ENCODE results near the gene CYTH3. TPM values are rescaled to one million over a fixed set of nuclear protein-coding genes. Genes with fewer than 3 reads are reported as not detected.

Gene CYTH3
- total RNA-seq, 4 donors from 2014 or later, result 41.0 to 75.5 (median 56.7) TPM

- WGBS, 2 donors, result 96 to 97% methylated on average over 5 of the region's 5 CpGs
Observed at GRCh38 chr7:6279937-6280336, 7.5 kb upstream of the CYTH3 start.

DNA sequence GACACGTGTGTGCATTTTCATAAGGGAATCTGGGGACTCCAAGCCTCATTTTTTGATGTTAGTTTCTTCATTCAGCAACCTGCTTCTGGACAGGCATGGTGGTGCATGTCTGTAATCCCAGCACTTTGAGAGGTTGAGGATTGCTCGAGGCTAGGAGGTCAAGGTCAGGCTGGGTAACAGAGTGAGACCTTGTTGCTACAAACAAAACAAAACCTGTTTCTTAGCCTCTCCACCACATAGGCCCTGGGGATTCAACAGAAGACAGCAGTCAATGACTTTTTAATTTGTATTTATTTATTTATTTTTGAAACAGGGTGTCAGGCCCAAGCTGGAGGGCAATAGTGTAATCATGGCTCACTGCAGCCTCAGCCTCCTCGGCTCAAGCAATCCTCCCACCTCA is 6.9 kb upstream of the CYTH3 start:
- TF ChIP-seq POLR2A (IDR thresholded peaks at IDR 0.05), result no peak
- TF ChIP-seq, protein P1, sequence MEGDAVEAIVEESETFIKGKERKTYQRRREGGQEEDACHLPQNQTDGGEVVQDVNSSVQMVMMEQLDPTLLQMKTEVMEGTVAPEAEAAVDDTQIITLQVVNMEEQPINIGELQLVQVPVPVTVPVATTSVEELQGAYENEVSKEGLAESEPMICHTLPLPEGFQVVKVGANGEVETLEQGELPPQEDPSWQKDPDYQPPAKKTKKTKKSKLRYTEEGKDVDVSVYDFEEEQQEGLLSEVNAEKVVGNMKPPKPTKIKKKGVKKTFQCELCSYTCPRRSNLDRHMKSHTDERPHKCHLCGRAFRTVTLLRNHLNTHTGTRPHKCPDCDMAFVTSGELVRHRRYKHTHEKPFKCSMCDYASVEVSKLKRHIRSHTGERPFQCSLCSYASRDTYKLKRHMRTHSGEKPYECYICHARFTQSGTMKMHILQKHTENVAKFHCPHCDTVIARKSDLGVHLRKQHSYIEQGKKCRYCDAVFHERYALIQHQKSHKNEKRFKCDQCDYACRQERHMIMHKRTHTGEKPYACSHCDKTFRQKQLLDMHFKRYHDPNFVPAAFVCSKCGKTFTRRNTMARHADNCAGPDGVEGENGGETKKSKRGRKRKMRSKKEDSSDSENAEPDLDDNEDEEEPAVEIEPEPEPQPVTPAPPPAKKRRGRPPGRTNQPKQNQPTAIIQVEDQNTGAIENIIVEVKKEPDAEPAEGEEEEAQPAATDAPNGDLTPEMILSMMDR (IDR thresholded peaks at IDR 0.05), result no peak
- no peak overlapping the region for H3K27ac ChIP-seq
- H3K27me3 ChIP-seq, result no peaks in the 10 kb centered on the region
- H3K36me3 ChIP-seq, result no peaks in the 10 kb centered on the region
- H3K4me1 ChIP-seq, result no peaks in the 10 kb centered on the region
- DNase-seq, result no peak
- intact Hi-C loops (cut with DNase I), result loop anchor here (10.0 kb wide), 1 partner anchor 105 kb away; no protein-coding TSS in a partner anchor
- H3K9me3 ChIP-seq, result no peaks in the 10 kb centered on the region
- WGBS, 2 donors, result 62% methylated on average over 3 of the region's 3 CpGs
- H3K4me3 ChIP-seq (replicated peaks in 1 of 3), result no peak overlapping the region

More at GRCh38 chr7:6279937-6280336, 7.5 kb upstream of the CYTH3 start:
- Histone ChIP-seq H3K9me3 (no peaks in the 10 kb centered on the region), H3K4me3 (replicated peaks in 1 of 3) (no peak overlapping the region), H3K4me1 (no peaks in the 10 kb centered on the region), H3K27me3 (no peaks in the 10 kb centered on the region), H3K36me3 (no peaks in the 10 kb centered on the region), H3K27ac (no peak overlapping the region)
- intact Hi-C loops (cut with DNase I), result loop anchor here (10.0 kb wide), 1 partner anchor 105 kb away; no protein-coding TSS in a partner anchor
- no peak for DNase-seq
- no peak for TF ChIP-seq POLR2A (IDR thresholded peaks at IDR 0.05)
- TF ChIP-seq, protein P1 (IDR thresholded peaks at IDR 0.05), result no peak

DNA sequence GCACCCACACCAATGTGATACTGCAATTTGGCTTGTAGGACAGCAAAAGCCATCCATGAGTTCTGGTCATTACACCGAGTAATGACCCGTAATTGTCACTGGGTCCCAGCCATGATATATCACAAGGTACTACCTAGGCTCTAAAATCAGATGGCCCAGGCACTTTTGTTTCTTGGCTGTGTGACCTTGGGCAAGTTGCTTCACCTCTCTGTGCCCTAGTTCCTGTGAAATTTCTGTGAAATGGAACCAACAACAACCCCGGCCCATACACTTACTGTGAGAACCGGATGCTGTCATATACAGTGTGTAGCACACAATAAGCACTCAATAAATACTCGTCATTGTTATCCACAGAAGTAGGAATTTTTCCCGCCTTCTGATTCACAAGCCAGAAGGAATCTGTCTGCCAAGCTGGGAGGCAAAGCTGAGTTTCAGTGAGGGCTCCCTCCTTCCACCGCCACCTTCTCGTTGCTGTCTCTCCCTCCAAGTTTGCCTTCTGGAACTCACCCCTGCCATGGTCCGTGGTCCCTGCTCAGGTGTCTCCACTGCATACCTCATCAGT is 6.4 kb upstream of the CYTH3 start:
- DNase-seq, result no peak
- Histone ChIP-seq H3K4me1 (no peaks in the 10 kb centered on the region), H3K27me3 (no peaks in the 10 kb centered on the region), H3K36me3 (no peaks in the 10 kb centered on the region), H3K27ac (no peak overlapping the region), H3K9me3 (no peaks in the 10 kb centered on the region), H3K4me3 (replicated peaks in 1 of 3) (no peak overlapping the region)
- intact Hi-C loops (cut with DNase I), result loop anchor here (10.0 kb wide), 1 partner anchor 104 kb away; no protein-coding TSS in a partner anchor
- 94 to 95% methylated on average over 7 to 9 of the region's 9 CpGs for WGBS, 2 donors
- no peak for TF ChIP-seq POLR2A (IDR thresholded peaks at IDR 0.05)
- TF ChIP-seq, protein P1 (IDR thresholded peaks at IDR 0.05), result no peak

DNA sequence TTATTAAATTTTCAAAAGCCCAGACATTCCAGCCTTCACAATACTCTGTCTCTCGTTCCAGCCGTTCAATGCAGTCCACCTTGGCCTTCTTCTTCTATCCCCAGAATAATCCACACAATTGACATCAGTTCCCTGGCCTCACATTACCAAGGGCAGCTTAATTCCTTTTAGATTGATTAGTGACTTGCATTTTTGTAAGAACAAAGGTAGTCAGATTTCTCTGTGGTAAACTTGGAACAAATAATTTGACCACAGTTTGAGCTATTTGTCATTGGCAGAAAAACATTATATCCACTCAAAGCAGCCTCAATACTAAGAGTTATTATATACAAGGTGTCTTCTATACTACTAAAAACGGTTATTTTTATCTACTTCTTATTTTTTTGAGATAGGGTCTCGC is 5.1 kb upstream of the CYTH3 start:
- WGBS, 2 donors, result 89 to 90% methylated on average over 4 of the region's 4 CpGs
- no peak overlapping the region for H3K4me3 ChIP-seq (replicated peaks in 1 of 3)
- no peaks in the 10 kb centered on the region for H3K36me3 ChIP-seq
- H3K4me1 ChIP-seq, result peaks cover 0 to 8% of the 10 kb centered on the region in 2 donors
- intact Hi-C loops (cut with DNase I), result loop anchor here (10.0 kb wide), 1 partner anchor 103 kb away; no protein-coding TSS in a partner anchor
- no peaks in the 10 kb centered on the region for H3K27me3 ChIP-seq
- no peaks in the 10 kb centered on the region for H3K9me3 ChIP-seq
- H3K27ac ChIP-seq, result no peak overlapping the region
- no peak for TF ChIP-seq POLR2A (IDR thresholded peaks at IDR 0.05)
- TF ChIP-seq, protein P1 (IDR thresholded peaks at IDR 0.05), result no peak
- DNase-seq, result no peak

GRCh38 chr7:6276911-6277408 is 4.5 kb upstream of the CYTH3 start:
- Histone ChIP-seq H3K27ac (no peak overlapping the region), H3K9me3 (no peaks in the 10 kb centered on the region), H3K4me3 (replicated peaks in 1 of 3) (no peak overlapping the region), H3K27me3 (no peaks in the 10 kb centered on the region), H3K4me1 (peaks cover 0 to 8% of the 10 kb centered on the region in 2 donors), H3K36me3 (no peaks in the 10 kb centered on the region)
- 77 to 80% methylated on average over 9 of the region's 9 CpGs for WGBS, 2 donors
- no peak for TF ChIP-seq POLR2A (IDR thresholded peaks at IDR 0.05)
- TF ChIP-seq, protein P1 (IDR thresholded peaks at IDR 0.05), result no peak
- no peak for DNase-seq
- intact Hi-C loops (cut with DNase I), result loop anchor here (10.0 kb wide), 1 partner anchor 102 kb away; no protein-coding TSS in a partner anchor
